Activated naive CD4-positive, alpha-beta T cell treated with Interleukin-2 at 50 U/mL for 16 hours (primary cell): ENCODE results near the gene WDR5.

Experiments
- DNase-seq: peaks from one replicate; pipeline ENCODE4 v3.0.0-alpha.2; 2020

WDR5 gene

GRCh38 chr9:134159566-134160245, 23.8 kb downstream of the WDR5 start:
- no peak for DNase-seq

DNA sequence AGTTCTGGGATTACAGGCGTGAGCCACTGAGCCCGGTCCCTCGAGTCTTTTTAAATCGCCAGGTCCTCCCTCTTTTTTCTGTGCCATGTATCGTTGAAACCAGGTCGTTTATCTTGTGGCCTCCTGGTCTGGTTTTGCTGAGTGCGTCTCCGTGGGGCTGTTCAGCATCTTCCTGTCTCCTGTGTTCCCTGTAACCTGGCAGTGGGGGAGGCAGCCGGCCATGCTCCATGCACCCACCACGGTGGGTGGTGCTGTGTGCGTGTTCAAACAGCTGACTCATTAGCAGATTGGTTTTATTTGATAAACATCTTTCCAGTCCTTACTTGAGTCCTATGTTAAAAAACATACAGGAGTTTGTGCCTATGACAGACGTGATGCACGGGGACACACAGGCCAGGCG, 25.8 kb downstream of the WDR5 start:
- DNase-seq: no peak

- no peak for DNase-seq
These were observed 26.4 kb downstream of the WDR5 start for GRCh38 chr9:134162212-134162775.

DNA sequence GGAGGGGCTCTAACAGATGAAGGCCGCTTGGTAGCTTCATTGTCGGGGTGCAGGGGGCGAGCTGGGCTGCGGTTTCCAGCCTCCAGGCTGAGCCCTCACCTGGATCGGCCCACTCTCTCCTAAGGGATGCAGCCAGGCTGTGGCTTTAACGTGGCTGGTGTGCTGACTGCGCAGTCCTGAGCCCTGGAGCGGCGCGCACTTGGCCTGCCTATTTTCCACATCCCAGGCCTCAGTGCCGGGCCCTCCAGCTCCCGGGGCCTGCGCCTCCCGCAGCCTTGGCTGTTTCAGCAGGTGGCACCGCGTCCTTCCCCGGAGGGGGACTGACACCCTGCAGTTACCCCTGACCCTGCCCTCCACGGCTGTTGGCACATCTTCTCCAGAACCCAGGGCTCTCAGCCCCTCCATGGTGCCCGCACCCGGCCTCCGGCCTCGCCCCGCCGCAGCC, 27.1 kb downstream of the WDR5 start:
- DNase-seq: no peak

DNA sequence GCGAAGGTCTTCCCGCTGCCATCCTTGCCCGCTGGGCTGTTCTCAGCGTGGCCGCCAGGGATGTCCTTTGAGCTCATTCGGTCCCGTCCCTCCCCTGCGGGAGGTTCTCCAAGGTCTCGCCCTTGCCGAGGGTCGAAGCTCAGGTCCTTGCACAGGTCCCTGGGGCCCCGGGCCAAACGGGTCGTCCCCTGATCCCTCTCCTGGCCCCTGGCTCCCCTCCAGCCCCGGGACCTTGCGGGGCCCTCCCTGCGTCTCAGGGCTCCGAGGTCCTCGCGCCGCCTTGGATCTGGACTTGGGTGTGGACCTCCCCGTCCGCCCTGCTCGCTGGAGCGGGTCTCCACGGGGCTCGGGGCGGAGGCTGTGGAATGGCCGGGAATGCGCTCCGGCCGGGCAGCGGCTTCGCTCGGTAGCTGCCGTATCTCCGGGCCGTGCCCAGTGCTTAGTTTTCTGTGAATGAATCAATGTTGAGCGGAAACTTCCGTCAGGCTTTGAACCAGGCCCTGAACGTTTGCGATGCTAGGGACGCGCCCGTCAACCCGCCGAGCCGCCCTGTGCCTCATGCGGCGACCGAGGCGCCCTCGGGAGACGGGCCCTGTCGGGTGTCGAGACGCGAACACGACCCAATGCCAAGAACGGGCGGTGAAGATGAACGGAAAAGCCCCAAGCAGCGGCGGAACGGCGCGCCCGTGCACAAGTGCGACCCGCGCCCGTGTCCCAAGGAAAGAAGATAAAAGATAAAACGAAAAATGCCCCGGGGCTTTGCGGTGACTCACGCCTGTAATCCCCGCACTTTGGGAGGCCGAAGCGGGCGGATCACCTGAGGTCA, 27.7 kb downstream of the WDR5 start:
- DNase-seq: peak; percentile 74

DNA sequence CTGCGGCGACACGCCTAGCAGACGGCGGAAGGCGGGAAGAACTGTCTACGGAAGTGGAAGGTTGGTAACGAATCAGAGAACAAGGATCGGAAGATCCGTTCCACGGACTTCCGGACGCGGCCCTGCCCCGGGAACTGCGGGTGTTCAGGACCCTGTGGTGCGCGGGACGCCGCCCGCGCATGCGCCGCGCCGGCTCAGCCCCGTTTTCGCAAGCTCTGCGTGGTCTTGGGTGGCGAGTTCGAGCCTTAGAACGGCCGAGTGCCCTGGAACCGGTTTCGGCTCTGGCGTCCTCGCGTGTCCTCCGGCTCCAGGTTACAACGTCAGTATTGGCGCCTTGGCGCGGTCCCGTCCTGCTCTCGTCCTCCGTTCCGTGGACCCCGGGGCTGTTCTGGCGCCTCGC, 29.0 kb downstream of the WDR5 start:
- no peak for DNase-seq

DNA sequence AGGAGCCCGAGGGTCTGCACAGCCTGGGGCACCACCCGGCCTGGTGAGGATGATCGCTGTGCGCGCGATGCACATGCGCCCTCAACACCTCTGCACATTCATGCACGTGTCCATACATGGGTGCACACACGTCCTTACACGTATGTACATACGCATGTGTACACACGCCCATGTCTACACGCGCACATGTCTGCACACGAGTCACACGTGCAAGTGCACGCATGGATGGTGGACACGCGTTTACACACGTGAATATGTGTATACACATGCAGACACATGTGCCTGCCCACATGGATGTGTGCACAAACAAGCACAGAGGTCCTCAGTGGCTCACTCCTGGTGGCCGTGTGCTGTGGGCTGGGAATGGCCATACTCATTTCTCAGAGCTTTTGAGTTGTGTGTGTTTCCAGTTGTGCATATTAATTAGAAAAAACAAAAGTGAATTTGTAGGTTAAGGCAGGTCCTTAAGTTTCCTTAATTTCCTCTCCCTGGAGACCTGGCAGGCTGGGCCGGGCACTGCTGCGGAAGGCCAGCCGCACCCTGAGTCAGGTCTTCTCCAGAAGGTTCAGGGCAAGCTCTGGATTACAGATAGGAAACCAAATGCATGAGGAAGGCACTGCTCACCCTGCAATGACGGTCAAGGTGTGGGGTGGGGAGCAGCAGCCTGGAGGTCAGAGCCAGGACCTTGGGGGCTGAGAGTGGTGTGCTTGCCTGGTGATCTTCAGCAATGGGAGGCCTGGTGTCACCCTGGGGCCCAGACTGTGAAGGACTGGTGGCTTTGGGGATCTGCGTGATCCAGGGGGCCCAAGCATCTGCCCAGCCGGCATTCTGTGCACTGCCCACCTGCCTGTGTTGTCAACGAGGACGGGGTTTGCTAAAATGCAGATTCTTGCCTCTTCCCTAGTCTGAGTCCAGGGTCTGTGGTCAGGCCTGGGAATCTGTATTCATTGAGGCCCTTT, 29.8 kb downstream of the WDR5 start:
- DNase-seq: peak; percentile 53

- DNase-seq: no peak
These were observed 30.5 kb downstream of the WDR5 start for GRCh38 chr9:134166374-134166773.

DNA sequence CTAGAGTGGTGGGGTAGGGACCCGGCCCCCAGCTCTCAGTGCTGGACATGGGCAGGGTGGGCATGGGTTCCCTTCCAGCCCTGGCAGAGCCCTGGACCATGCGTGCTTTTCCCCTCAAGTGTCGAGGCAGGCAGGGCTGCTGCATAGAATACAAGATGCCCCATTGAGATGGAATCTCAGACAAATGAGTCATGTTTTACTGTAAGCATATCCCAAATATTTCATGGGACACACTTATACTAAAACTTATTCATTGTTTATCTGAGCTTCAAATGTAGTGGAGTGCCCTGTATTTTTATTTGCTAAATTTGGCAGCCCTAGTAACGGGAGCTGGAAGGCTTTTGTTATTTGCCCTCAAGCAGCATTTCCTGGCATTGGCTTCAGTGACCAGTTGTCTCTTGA, 31.6 kb downstream of the WDR5 start:
- no peak for DNase-seq

DNA sequence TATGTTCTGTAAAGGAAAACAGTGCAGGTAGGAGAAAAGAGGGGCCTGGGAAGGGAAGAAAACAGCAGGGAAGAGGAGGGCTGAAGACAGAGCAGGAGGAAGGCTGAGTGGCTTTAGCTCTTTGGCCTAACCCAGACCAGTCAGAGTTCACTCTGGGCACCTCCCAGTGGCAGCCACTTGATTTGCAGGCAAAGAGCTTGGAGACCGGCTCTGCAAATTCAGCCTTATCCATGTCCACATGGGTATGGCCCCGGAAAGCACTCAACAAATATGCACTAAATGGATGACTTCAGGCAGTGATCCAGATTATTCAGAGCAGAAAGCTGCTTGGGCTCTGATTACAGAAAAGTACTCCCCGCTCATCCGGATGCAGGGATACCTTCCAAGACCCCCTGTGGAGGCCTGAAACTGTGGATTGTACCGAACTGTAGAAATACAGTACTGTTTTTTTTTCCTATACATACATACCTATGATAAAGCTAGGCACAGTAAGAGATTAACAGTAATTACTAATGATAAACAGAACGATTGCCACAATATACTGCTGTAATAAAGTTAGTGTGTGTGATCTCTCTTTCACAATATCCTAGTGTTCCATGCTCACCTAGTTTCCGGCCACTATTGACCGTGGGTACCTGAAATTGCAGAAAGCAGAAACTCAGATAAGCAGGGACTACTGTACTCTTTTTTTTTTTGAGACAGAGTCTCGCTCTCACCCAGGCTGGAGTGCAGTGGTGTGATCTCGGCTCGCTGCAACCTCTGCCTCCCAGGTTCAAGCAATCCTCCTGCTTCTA, 33.1 kb downstream of the WDR5 start:
- no peak for DNase-seq

DNA sequence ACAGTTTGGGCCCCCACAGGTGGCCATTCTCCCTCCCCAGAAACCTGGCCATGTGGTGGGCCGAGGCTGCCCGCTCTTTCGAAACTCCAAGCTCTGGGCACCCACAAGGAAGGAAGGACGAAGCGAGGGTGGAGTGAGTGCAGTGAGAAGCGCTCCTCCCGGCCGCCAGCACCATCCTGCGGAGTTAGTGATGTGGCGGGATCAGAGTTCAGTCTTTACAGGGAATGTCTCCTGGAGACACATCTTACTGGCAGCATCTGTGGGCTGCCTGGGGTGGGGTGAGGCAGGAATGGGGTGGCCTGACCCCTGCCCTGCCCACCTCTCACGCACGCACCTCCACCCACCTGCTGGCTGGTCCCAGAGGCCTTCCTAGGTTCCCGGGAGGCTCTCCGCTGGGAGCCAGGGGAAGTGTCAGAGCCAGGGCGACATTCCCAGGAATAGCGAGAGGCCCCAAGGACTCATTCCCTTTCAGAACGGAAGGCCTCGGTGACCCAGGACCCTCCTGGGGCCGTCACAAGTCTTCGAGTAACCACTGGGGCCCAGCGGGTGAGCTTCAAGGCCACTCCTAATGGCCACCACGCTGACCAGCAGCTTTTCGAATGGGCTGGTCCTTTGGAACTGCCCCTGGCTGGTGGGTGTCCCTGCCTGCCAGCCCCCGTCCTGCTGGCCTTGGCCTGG, 34.0 kb downstream of the WDR5 start:
- DNase-seq: no peak

DNA sequence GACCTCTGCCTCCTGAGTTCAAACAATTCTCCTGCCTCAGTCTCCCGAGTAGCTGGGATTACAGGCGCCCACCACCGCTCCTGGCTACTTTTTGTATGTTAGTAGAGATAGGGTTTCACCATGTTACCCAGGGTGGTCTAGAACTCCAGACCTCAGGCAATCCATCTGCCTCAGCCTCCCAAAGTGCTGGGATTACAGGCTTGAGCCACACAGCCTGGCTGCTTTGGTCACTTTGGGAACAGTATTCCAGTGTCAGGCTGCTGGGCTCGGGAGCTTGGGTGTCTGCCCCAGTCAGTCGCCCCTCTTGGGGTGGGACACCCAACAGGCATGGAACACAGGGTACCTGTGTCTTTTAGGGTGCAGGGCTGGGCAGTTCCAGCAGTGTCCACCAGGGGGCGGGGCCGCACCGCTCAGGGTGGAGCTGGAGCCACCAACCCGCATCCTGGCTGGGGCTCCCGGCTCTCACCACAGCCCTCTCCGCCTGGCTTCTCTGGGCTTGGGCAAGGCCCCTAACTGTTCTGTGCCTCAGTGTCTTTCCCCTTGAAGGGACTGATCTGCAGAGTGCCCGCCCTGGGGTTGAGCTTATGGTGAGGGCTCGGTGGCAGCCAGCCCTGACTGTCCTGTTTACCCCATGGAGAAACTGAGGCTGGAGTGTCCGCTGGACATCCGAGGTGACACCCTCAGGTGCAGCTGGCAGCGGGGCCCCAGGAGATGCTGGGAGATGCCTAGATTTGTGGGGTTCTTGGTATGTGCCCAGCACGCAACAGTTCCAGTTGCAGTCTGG, 34.8 kb downstream of the WDR5 start:
- no peak for DNase-seq

GRCh38 chr9:134171316-134172197, 35.7 kb downstream of the WDR5 start:
- DNase-seq: no peak

DNA sequence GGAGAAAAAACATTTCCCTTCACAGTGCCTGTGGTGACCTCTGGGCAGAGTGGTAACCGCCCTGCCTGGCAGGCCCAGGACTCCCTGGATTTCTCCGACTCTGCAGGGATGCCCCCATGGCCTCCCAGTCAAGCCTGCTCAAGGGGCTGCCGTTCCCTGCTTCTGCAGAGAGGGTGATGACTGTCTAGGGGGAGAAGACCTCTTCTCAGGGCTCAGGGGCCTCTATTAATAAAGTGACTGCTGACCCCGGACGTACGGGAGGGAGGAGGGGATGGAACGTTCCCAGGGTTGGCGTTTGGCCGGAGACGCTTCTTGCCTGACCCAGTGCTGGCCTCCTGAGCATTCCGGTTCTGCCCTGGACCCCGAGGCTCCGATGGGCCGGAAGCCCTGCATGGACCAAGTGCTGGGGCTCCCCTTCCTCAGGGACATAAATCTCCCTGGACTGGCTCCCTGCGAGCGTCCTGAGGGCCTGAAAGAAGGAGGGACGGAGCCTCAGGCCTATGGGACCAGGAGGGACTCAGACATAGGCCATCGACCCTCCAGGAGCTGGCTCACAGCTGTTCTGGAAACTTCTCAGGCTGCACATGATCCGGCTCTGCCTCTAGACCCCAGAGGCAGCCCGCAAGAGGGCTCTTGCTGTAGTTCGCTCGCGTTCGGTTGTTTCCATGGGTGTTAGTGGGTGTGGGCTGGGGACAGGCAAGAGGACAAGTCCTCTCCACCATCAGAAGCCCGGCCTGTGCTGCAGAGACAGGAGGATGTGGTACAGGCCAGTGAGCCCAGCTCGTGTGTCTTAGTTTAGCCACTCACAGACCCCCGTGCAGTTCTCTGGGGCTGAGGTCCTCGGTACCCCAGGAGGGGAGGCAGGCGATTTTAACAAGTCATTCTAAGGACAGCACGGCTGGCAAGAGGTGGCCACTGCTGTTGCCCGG, 36.6 kb downstream of the WDR5 start:
- no peak for DNase-seq

GRCh38 chr9:134173127-134174072, 37.5 kb downstream of the WDR5 start:
- no peak for DNase-seq

DNA sequence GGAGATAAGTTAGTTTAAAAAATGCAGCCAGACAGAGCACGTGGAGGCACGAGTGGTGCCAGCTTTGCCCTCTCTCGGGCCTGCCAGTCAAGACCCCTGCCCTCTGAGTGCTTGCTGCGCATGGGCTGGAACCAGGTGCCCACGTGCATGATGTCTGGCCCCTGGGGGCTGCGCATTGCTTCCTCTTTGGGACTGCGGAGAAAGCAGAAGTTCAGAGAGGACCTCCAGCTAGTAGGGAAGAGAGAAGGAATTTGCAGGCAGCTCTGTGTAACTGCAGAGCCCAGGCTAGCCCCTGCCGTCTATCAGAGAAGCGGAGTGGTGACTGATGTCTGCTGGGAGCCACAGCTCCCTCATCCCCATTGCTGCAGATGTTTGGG, 38.2 kb downstream of the WDR5 start:
- no peak for DNase-seq
